Activated CD4-positive, alpha-beta T cell treated with anti-CD3 and anti-CD28 coated beads, Interleukin-2, amount 10 ng/mL, durations not matched to agents 7 days and 5 days (primary cell): ENCODE results near the gene PTPN3. TPM values are rescaled to one million over a fixed set of nuclear protein-coding genes. Genes with fewer than 3 reads are reported as not detected.

Source experiments
- CTCF ChIA-PET: fragments of 350-600 bp; sonication (Branson Sonifier 250); formaldehyde crosslinking; loops from one replicate; lab custom pipeline; 2021; ENCODE audit warnings: antibody characterized with exemption; lab: Charles Lee
- POLR2A ChIA-PET: fragments of 350-600 bp; sonication (Branson Sonifier 250); formaldehyde crosslinking; loops from one replicate; lab custom pipeline; 2021; ENCODE audit warnings: antibody characterized with exemption; lab: Charles Lee
- DNase-seq: peaks from one replicate; pipeline ENCODE4 v3.0.0-alpha.2; 2020
- H3K27ac Mint-ChIP-seq: one replicate; pipeline ENCODE4 v1.8.0; 2021; ENCODE audit warnings: mild to moderate bottlenecking, moderate library complexity, mixed read lengths
- H3K27me3 Mint-ChIP-seq: one replicate; pipeline ENCODE4 v1.8.0; 2021; ENCODE audit warnings: mixed read lengths
- H3K36me3 Mint-ChIP-seq: one replicate; pipeline ENCODE4 v1.8.0; 2021; ENCODE audit warnings: low read depth, mixed read lengths
- H3K4me1 Mint-ChIP-seq: one replicate; pipeline ENCODE4 v1.8.0; 2021; ENCODE audit warnings: mixed read lengths
- H3K4me3 Mint-ChIP-seq: one replicate; pipeline ENCODE4 v1.8.0; 2021; ENCODE audit warnings: mild to moderate bottlenecking, moderate library complexity, mixed read lengths
- H3K9me3 Mint-ChIP-seq: one replicate; pipeline ENCODE4 v1.8.0; 2021; ENCODE audit warnings: mixed read lengths
- total RNA-seq, 2 experiments: library from RNA; stranded (reverse); gene quantifications; one replicate each; pipeline ENCODE4 v1.2.3, GENCODE V29; 2021

PTPN3 gene
- total RNA-seq, 2 experiments from 2014 or later: not detected

DNA sequence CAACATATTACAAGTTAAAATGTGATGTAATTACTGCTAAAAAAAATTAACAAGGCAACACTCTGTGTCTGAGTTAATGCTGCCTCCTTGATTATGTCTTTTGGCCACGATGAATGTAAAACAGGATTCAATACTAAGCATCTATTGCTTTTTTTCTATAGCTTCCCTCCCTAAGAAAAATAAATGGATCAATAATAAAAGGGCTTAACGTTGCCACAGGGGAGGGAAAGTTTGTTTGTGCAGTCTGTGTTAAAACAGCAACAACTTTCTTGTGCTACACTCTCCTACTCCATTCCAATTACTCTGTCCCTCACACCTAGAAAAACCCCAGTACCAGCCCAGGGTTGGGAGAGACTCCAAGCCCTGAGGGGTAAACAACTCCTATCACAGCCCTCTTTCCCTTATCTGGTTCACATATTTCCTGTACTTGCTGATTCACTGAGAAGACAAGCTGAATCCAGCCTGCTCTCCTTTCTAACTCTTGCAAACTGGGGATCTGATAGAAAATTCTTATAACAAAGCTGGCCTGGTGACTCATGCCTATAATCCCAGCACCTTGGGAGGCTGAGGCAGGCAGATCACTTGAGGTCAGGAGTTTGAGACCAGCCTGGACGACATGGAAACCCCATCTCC lies 44.8 kb downstream of the PTPN3 start:
- H3K9me3 Mint-ChIP-seq: no peaks in the 10 kb centered on the region
- POLR2A ChIA-PET: no interaction called here
- CTCF ChIA-PET: interaction anchor here (0.7 to 2.4 kb wide), 4 partner anchors 11 to 18 kb away, joined by 3 to 10 read pairs (median 6); no protein-coding TSS in a partner anchor
- H3K27ac Mint-ChIP-seq: no peak overlapping the region
- H3K36me3 Mint-ChIP-seq: no peaks in the 10 kb centered on the region
- peaks cover 4% of the 10 kb centered on the region for H3K4me1 Mint-ChIP-seq
- no peak for DNase-seq
- H3K4me3 Mint-ChIP-seq: no peak overlapping the region
- H3K27me3 Mint-ChIP-seq: peaks cover 33% of the 10 kb centered on the region

DNA sequence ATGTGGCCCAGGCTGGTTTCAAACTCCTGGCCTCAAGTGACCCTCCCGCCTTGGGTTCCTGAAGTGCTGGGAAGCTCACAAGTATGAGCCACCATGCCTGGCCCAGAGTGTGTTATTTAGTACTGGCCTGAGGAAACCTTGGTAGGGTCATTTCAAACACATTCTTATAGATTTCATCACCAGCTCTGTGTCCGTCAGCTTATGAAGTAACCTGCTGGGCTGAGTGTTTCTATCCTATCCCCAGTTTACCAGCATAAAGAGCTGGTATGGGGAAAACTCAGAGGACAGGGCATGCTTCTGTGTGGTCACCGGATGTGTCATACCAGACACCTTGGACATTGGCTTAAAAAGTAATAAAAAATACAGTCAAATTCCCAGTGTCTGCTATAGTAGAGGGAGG lies 45.3 kb downstream of the PTPN3 start:
- no peak for DNase-seq
- Mint-ChIP-seq H3K36me3 (no peaks in the 10 kb centered on the region), H3K27ac (no peak overlapping the region), H3K9me3 (no peaks in the 10 kb centered on the region), H3K27me3 (peaks cover 33% of the 10 kb centered on the region), H3K4me3 (no peak overlapping the region), H3K4me1 (peaks cover 7% of the 10 kb centered on the region)
- POLR2A ChIA-PET: no interaction called here
- CTCF ChIA-PET: interaction anchor here (0.7 to 2.4 kb wide), 3 partner anchors 10 to 17 kb away, joined by 3 to 10 read pairs (median 8); no protein-coding TSS in a partner anchor

DNA sequence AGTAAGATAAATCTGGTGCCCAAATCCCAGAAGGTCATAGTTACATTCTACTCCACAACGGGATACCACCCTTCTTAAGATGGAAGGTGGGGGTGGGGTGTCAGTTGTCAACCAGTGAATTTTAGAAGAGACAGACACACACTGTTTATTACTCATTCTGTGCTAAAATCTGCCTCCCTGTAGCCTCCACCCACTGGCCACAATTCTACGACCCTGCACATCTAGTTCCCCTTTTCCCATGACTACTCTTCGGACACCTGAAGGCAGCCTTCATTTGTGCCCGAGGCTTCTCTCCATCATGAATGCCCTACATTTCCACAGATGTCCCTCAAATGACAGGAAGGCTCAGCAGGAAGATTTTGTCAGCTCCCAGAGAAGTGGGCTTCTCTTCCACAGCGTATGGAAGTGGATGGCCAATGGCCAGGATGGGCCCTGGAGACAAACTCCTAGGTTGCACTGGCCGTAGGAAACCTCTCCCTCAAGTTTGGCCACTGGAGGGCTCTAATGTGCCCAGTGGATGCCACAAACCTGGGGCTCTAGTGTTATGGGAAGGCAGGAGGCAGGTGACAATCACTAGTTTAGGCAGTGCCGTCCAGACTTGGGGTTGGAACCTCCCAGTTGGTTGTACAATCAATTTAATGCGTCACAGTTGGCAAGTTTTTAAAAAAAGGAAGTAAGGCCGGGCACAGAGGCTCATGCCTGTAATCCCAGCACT lies 46.6 kb downstream of the PTPN3 start:
- Mint-ChIP-seq H3K4me3 (no peak overlapping the region), H3K4me1 (peaks cover 18% of the 10 kb centered on the region), H3K9me3 (no peaks in the 10 kb centered on the region), H3K27me3 (peaks cover 27% of the 10 kb centered on the region), H3K36me3 (no peaks in the 10 kb centered on the region), H3K27ac (no peak overlapping the region)
- ChIA-PET CTCF (interaction anchor here (1.5 to 2.4 kb wide), 3 partner anchors 16 to 19 kb away, joined by 5 to 10 read pairs (median 9); no protein-coding TSS in a partner anchor), POLR2A (no interaction called here)
- no peak for DNase-seq

DNA sequence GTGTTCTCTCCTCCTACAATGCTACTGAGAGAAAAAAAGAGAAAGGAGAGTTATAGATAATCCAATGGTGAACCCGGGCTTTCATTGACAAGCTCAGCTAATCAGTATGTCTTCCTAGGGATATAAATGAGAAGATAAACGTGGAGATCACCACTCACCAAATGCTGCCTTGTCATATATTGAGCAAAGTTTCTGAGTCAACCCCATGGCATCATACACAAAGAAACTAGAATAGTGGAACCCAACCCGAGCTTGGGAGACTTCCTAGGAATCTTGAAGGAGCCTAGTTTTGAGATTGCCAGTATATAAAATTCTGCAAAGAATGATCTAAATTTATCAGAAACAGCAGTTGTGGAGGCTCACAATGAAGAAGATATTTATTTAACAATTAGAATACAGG lies 47.8 kb downstream of the PTPN3 start:
- no peak overlapping the region for H3K4me3 Mint-ChIP-seq
- DNase-seq: no peak
- POLR2A ChIA-PET: no interaction called here
- no peaks in the 10 kb centered on the region for H3K9me3 Mint-ChIP-seq
- no peak overlapping the region for H3K27ac Mint-ChIP-seq
- H3K27me3 Mint-ChIP-seq: peaks cover 17% of the 10 kb centered on the region
- H3K4me1 Mint-ChIP-seq: peaks cover 20% of the 10 kb centered on the region
- H3K36me3 Mint-ChIP-seq: no peaks in the 10 kb centered on the region
- CTCF ChIA-PET: interaction anchor here (1.5 to 1.9 kb wide), 2 partner anchors 17 to 20 kb away, joined by 5 to 9 read pairs; no protein-coding TSS in a partner anchor

DNA sequence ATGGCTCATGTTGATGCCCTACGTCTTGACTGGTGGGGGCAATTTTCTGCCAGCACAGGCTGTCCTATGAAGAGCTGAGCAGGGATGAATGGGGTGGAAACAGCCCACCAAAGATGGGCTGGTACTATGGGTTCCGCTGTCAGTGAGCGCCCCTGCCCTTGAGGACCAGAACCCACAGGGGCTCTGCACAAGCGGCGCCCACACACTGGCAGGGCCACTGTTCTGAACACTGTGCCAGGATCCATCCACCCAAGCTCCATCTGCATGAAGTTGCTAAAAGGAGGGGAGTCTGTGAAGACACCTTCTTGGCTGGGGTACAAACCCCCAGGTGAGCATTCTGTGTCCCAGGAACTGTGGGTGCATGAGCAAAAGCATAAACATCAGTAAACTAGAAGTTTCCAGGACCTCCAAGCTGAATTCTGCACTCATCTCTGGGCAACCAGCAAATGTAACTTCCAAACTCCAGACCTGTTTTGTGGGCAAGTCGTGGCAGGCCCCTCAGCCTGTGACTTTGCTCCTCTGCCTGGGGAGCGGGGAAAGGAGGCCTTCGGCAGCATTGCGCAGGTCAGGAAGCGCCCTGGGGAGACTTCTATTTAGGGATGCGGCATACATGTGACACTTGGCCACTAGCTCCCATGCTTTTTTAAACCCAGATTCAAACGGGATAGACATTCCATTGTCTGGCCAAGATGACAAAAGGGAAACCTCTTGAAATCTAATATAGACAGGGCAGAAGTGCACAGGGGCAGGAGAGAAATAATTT lies 48.9 kb downstream of the PTPN3 start:
- ChIA-PET POLR2A (interaction anchor here (0.6 kb wide), 1 partner anchor 1639 kb away, joined by 3 read pairs; no protein-coding TSS in a partner anchor), CTCF (interaction anchor here (2.5 kb wide), 2 partner anchors 10 to 15 kb away, joined by 10 to 21 read pairs; no protein-coding TSS in a partner anchor)
- H3K36me3 Mint-ChIP-seq: no peaks in the 10 kb centered on the region
- no peak overlapping the region for H3K4me3 Mint-ChIP-seq
- DNase-seq: no peak
- H3K27me3 Mint-ChIP-seq: peaks cover 21% of the 10 kb centered on the region
- H3K9me3 Mint-ChIP-seq: no peaks in the 10 kb centered on the region
- peaks cover 20% of the 10 kb centered on the region for H3K4me1 Mint-ChIP-seq
- no peak overlapping the region for H3K27ac Mint-ChIP-seq

DNA sequence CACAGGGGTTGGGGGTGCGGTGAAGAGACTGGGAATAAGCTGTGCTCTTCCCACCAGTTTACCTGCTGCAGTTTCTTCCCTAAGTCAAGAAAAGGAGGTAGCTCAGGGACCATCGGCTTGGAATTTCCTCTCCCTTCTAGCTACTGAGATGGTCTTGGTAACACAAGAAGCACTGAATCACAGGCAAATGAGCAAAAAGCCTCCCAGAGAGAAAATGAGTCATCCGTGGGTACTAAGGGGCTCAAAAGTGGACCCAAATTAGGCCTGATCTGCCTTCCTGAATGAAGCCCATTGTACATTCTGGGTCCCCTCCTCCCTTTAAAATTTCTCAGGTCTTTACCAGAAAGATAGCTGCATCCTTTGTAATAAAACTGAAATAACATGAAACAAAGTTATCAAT lies 49.9 kb downstream of the PTPN3 start:
- POLR2A ChIA-PET: no interaction called here
- H3K4me1 Mint-ChIP-seq: peaks cover 20% of the 10 kb centered on the region
- CTCF ChIA-PET: interaction anchor here (0.7 to 2.5 kb wide), 7 partner anchors 10 to 432 kb away, joined by 3 to 21 read pairs (median 5); no protein-coding TSS in a partner anchor
- no peak for DNase-seq
- no peak overlapping the region for H3K4me3 Mint-ChIP-seq
- no peaks in the 10 kb centered on the region for H3K9me3 Mint-ChIP-seq
- peaks cover 16% of the 10 kb centered on the region for H3K27me3 Mint-ChIP-seq
- H3K36me3 Mint-ChIP-seq: no peaks in the 10 kb centered on the region
- no peak overlapping the region for H3K27ac Mint-ChIP-seq

DNA sequence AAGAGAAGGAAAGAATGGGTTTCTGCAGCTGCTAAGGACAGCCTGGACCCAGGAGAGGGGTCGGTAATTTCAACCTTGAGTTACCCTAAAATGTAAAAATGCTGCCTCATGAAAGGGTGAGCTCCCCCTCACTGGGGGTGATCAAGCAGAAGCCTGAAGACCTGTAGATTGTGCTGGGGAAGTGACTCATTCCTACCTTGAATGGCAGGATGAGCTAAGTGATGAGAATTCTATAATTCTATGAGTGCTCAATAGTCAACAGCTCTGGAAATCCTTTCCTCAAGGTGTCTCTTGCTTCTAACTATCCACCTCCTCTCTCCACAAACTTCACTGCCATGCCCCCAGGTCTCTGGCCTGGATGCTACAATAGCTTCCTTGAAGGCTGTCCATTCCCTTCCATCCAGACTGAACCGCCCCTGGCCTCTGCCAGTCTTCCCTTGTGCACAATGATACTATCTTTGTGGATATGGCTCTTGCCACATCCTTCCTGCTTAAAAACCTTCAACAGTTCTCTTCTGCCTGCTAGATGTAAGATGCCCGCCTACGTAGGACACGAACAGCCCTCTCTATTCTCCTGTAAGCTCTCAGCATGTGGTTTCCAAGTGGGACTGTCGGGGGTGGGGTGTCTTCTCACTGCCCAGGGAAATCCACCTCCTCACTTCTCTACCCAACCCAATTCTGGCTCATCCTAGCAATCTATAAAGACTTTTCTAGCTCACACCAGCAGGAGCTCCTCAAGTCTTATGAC lies 50.6 kb downstream of the PTPN3 start:
- POLR2A ChIA-PET: interaction anchor here (1.0 kb wide), 1 partner anchor 10 kb away, joined by 3 read pairs; no protein-coding TSS in a partner anchor

DNA sequence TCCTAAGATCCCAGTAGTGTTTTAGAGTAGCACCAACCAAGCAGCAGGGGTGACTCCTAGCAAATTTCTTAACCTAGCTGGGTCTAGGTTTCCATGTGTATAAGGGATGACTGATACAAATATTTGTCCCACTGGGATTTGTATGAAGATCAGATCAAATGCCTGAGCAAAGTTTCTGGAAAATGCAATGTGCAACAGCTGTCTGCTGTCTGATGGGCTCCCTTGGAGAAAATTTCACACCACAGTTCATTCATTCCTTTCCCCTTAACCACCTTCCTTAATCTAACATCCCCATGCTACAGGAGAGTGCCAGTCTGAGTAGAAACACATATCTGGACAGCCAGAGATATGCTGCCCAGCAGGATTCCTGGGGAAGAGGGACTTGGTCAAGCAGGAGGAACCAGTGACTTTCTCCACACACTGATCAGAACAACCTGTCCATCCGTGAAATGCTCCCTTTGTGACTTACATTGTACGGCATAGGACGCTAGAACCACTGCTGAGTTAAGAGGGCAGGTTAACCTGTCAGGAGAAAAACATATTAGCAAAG lies 53.3 kb downstream of the PTPN3 start:
- CTCF ChIA-PET: no interaction called here
- Mint-ChIP-seq H3K9me3 (no peaks in the 10 kb centered on the region), H3K36me3 (no peaks in the 10 kb centered on the region), H3K4me1 (peaks cover 36% of the 10 kb centered on the region), H3K4me3 (no peak overlapping the region), H3K27ac (no peak overlapping the region), H3K27me3 (peaks cover 13% of the 10 kb centered on the region)
- DNase-seq: no peak
- POLR2A ChIA-PET: no interaction called here

More for the DNA sequence above, 50.6 kb downstream of the PTPN3 start:
- peak; percentile 10 for DNase-seq
- peaks cover 16% of the 10 kb centered on the region for H3K27me3 Mint-ChIP-seq
- H3K9me3 Mint-ChIP-seq: no peaks in the 10 kb centered on the region
- no peaks in the 10 kb centered on the region for H3K36me3 Mint-ChIP-seq
- H3K27ac Mint-ChIP-seq: peak overlapping the region; percentile 57
- peaks cover 20% of the 10 kb centered on the region for H3K4me1 Mint-ChIP-seq
- H3K4me3 Mint-ChIP-seq: no peak overlapping the region
- CTCF ChIA-PET: interaction anchor here (0.7 to 2.5 kb wide), 7 partner anchors 9 to 433 kb away, joined by 3 to 21 read pairs (median 5); no protein-coding TSS in a partner anchor

DNA sequence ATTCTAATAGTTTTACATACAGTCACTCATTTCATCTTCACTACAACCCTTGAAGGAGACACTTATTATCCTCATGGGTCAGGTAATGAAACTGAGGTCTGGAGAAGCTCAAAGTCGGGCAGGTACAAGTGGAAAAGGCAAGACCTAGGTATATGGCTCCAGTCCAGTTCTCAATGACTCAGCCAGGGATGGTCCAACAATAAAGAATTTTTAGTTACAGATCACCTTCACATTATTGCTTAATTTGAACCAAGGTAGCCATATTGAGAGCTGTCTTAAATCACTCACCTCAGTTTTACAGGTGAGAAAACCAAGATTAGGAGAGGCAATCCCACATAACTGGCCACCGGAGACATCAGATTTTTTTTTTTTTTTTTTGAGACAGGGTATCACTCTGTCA lies 55.4 kb downstream of the PTPN3 start:
- no peaks in the 10 kb centered on the region for H3K9me3 Mint-ChIP-seq
- ChIA-PET POLR2A (no interaction called here), CTCF (interaction anchor here (0.6 to 5.2 kb wide), 5 partner anchors 10 to 66 kb away, joined by 3 to 52 read pairs (median 7); no protein-coding TSS in a partner anchor)
- no peaks in the 10 kb centered on the region for H3K36me3 Mint-ChIP-seq
- H3K4me3 Mint-ChIP-seq: no peak overlapping the region
- peaks cover 33% of the 10 kb centered on the region for H3K4me1 Mint-ChIP-seq
- H3K27me3 Mint-ChIP-seq: peaks cover 21% of the 10 kb centered on the region
- no peak for DNase-seq
- no peak overlapping the region for H3K27ac Mint-ChIP-seq

DNA sequence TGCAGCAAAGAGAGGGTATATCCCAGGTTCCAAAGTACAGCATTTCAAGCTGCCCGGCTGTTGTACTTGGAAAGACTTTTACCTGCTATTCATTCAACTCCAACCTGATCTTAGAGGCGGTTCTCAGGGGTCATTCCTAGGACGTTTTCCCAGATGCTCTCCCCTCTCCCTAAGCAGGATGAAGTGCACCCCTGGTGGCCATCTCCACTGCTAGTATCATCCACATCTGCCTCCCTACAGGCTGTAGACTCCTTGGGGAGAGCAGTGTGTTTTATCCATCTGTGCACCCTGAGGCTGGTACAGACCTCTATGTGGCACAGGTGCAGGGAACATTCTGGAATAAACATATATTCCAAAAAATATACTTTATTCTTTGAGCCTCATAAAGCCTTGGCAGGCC lies 56.8 kb downstream of the PTPN3 start:
- no peak for DNase-seq
- H3K27me3 Mint-ChIP-seq: peaks cover 28% of the 10 kb centered on the region
- ChIA-PET CTCF (interaction anchor here (1.0 to 5.2 kb wide), 11 partner anchors 13 to 37 kb away, joined by 3 to 52 read pairs (median 4); no protein-coding TSS in a partner anchor), POLR2A (interaction anchor here (1.4 kb wide), 1 partner anchor 26 kb away, joined by 4 read pairs; no protein-coding TSS in a partner anchor)
- H3K27ac Mint-ChIP-seq: no peak overlapping the region
- no peaks in the 10 kb centered on the region for H3K36me3 Mint-ChIP-seq
- H3K9me3 Mint-ChIP-seq: no peaks in the 10 kb centered on the region
- H3K4me3 Mint-ChIP-seq: no peak overlapping the region
- H3K4me1 Mint-ChIP-seq: peaks cover 21% of the 10 kb centered on the region

DNA sequence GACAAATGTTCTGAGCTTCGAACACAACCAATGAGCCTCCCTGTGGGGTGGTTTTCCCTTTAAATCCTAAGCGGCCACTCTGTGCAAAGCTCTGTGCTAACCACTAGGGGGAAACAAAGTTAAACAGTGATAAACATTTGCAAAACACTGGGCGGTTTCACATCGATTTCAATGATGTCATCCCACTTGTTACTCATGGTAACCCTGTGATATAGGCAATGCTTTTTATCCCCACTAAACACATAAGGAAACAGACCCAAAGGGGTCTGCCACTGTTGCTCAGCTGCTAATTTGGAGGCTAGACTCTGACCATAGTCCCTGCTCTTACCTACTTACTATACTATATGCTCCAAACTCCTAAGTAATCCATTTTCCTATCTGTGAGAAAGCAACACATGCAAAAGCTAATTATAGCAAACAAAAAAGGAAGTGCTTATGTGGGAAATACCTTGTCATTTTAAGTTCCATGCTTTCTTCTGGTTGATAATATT lies 57.3 kb downstream of the PTPN3 start:
- no peaks in the 10 kb centered on the region for H3K9me3 Mint-ChIP-seq
- ChIA-PET POLR2A (interaction anchor here (1.4 kb wide), 1 partner anchor 27 kb away, joined by 4 read pairs; no protein-coding TSS in a partner anchor), CTCF (interaction anchor here (0.8 to 5.2 kb wide), 17 partner anchors 9 to 444 kb away, joined by 3 to 52 read pairs (median 4); no protein-coding TSS in a partner anchor)
- H3K4me3 Mint-ChIP-seq: no peak overlapping the region
- DNase-seq: peak; percentile 73
- peaks cover 21% of the 10 kb centered on the region for H3K4me1 Mint-ChIP-seq
- no peak overlapping the region for H3K27ac Mint-ChIP-seq
- peaks cover 31% of the 10 kb centered on the region for H3K27me3 Mint-ChIP-seq
- H3K36me3 Mint-ChIP-seq: no peaks in the 10 kb centered on the region
